ENCODE measurements around the gene KCNJ10. TPM values are rescaled to one million over a fixed set of nuclear protein-coding genes. Genes with fewer than 3 reads are reported as not detected.

The KCNJ10 gene
- total and polyA plus RNA-seq, 8 donors: 0.27 to 0.72 (median 0.56) TPM; not detected in 1

DNA sequence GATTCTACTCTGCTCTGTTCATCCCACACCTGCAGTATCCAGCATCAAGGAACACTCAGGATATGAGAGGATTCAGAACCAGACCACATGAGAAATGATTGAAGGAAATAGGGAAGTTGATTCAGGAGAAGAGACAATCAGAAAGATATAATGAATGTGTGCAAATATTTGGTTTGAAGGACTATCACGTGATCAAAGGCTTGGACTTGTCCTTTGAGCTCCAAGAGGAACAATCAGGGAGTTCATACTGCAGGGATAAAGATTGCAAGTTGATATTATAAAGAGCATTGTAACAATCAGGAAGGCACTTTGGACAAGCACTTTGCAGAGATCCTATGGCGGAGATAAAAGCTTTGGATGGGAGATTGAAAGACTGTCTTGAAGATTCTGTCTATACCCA is 24.3 kb downstream of the KCNJ10 start:
- DNase-seq: no peak
- Histone ChIP-seq H3K9me3 (no peaks in the 10 kb centered on the region), H3K4me1 (peaks cover 5 to 8% of the 10 kb centered on the region in 2 donors), H3K4me3 (no peak overlapping the region), H3K36me3 (no peaks in the 10 kb centered on the region), H3K27ac (no peak overlapping the region), H3K27me3 (peaks cover 0 to 11% of the 10 kb centered on the region in 2 donors)
- no peak for ATAC-seq
- intact Hi-C loops (cut with DNase I): no loop called here
- TF ChIP-seq, protein P1, sequence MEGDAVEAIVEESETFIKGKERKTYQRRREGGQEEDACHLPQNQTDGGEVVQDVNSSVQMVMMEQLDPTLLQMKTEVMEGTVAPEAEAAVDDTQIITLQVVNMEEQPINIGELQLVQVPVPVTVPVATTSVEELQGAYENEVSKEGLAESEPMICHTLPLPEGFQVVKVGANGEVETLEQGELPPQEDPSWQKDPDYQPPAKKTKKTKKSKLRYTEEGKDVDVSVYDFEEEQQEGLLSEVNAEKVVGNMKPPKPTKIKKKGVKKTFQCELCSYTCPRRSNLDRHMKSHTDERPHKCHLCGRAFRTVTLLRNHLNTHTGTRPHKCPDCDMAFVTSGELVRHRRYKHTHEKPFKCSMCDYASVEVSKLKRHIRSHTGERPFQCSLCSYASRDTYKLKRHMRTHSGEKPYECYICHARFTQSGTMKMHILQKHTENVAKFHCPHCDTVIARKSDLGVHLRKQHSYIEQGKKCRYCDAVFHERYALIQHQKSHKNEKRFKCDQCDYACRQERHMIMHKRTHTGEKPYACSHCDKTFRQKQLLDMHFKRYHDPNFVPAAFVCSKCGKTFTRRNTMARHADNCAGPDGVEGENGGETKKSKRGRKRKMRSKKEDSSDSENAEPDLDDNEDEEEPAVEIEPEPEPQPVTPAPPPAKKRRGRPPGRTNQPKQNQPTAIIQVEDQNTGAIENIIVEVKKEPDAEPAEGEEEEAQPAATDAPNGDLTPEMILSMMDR (IDR thresholded peaks at IDR 0.05): no peak

DNA sequence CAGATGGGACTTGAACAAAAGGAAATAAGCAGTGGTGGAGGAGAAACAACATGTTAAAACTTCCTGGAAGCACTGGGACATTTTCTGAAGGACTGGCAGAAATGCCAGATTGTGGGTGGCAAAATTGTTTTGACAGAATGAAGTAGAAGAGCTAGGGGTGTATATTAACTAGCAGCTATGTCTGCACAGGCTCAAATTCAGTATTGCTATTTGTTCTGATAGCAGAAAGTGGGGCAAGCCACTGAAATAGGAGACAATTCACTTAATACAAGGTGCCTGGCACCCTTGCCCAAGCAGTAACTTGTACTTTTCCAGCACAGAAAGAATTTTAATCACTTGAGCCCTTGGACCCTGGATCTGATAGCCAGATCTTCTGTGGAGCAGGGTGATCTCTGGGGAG is 26.4 kb downstream of the KCNJ10 start:
- TF ChIP-seq, protein P1 (IDR thresholded peaks at IDR 0.05): no peak
- no peak for ATAC-seq
- peaks cover 5 to 8% of the 10 kb centered on the region in 2 donors for H3K4me1 ChIP-seq

DNA sequence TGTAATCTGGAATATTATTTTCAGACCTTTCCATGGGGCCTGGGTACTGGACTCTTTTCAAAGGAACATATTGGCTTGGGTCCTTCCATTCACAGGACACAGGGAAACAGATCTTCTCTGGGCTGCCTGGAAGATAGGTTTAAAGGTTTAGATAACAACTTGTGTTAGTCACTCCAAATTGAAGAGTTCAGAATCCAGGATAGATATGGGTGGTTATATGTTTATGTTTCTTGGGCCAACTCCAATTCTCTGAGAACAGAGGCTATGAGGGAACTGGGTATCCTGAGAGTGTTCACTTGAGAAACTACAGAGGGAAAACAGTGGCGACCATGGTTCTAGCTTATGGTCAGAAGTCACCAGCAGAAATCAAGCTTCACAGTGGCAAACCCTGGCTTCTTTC is 29.5 kb downstream of the KCNJ10 start:
- ATAC-seq (no peak), DNase-seq (no peak)
- H3K4me3 ChIP-seq: no peak overlapping the region
- no peaks in the 10 kb centered on the region for H3K4me1 ChIP-seq
- no peak overlapping the region for H3K27ac ChIP-seq
- TF ChIP-seq, protein P1 (IDR thresholded peaks at IDR 0.05): no peak
- intact Hi-C loops (cut with DNase I): no loop called here
- H3K36me3 ChIP-seq: no peaks in the 10 kb centered on the region
- no peaks in the 10 kb centered on the region for H3K27me3 ChIP-seq
- H3K9me3 ChIP-seq: no peaks in the 10 kb centered on the region

More for the DNA sequence above, 26.4 kb downstream of the KCNJ10 start:
- Histone ChIP-seq H3K9me3 (no peaks in the 10 kb centered on the region), H3K4me3 (no peak overlapping the region), H3K27me3 (peaks cover 0 to 11% of the 10 kb centered on the region in 2 donors), H3K27ac (no peak overlapping the region), H3K36me3 (no peaks in the 10 kb centered on the region)
- intact Hi-C loops (cut with DNase I): no loop called here
- DNase-seq: no peak

DNA sequence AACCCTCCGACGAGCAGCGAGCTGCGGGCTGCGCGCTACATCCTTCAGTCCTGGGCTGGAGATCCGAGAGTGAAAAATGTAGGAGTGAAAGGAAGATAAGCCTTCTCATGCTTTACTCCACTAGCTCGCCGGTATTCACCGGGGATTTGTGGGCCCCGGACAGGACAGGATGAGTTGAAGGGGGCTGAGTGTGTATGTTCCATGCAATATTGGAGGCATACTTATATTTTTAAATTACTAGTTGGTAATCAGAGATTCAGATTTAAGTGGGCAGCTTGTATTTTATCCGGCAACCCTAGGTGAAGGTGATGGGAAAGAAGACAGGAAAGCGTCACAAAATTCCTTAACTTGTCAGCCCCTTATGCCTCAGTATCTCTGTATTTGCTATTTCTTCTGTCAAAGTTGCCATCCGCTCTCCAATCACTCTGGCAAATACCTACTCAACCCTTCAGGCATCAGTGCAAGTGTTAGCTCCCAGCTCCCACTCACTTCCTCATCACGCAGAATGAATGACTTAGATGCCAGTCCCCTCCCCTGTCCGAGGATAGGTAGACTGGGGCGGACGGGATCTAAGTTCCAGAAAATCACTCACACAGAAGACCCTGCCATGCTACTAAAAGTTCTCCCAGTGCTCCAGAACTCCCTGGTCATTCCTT is 37.7 kb downstream of the KCNJ10 start:
- Histone ChIP-seq H3K36me3 (no peaks in the 10 kb centered on the region), H3K4me1 (peaks cover 6 to 31% of the 10 kb centered on the region in 2 donors), H3K4me3 (peak overlapping the region; percentile 62 to 84), H3K27me3 (no peaks in the 10 kb centered on the region), H3K9me3 (no peaks in the 10 kb centered on the region), H3K27ac (peak overlapping the region; percentile 5 to 72)
- DNase-seq (no peak), ATAC-seq (peak; percentile 48)
- TF ChIP-seq, protein P1 (IDR thresholded peaks at IDR 0.05): no peak
- intact Hi-C loops (cut with DNase I): no loop called here

DNA sequence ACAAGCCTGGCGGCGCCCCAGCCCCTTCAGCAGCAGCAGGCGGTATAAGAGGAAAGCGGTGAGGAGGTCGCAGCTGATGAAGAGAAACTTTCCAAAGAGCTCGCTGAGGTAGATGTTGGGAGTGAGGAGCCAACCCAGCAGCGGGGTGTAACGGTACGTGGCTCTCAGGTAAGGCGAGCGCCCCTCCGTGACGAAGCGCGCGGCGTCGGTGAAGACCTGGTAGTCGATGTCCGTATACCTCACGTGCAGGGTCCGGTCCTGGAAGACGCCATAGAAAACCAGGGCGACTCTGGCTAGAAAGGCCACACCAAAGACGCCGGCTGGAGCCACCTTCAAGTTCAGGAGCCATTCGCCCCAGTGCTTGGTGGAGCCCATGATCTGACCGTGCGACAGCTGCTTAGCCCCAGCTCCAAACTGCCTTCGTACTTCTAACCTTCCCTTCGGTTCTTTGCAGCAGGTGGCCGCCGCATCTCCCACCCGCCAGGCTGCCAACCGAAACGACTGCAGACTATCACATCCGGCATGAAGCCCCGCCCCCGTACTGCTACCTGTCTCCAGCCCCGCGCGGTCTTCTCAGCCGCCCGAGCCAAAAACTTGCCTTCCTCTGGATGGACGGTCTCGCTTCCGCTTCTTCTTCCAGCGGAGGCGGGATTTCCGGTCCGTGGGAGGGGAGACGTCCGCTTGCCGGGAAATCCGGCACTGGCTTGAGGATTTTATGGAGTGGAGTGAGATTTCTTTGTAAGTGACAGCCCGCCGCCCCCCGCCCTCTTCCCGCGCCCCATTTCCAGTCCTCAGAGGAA is 38.4 kb downstream of the KCNJ10 start, which contains the start of gene PIGM:
PIGM (minus strand) TSS at position 626 of the 800 bp plus-strand sequence; CDS start at position 375, 251 bp downstream.
- Histone ChIP-seq H3K9me3 (no peaks in the 10 kb centered on the region), H3K4me1 (peaks cover 6 to 31% of the 10 kb centered on the region in 2 donors), H3K36me3 (no peaks in the 10 kb centered on the region), H3K27ac (peak within 1 kb of the TSS; percentile 45 to 72), H3K4me3 (peak within 1 kb of the TSS; percentile 62 to 84), H3K27me3 (no peaks in the 10 kb centered on the region)
- intact Hi-C loops (cut with DNase I): no loop called here
- ATAC-seq: peak; percentile 97
- peak; percentile 90 to 97 (median 95) for DNase-seq
- TF ChIP-seq, protein P1 (IDR thresholded peaks at IDR 0.05): no peak
